NCI-H446 (cell line): ENCODE results near the gene ILKAP.
"Not testable (repeated sequence)": the region's sequence is repeated elsewhere in the genome, so short reads cannot be mapped to it uniquely, and the experiment has no call there.

ENCODE experiments used
- DNase-seq, 2 experiments: peaks; one replicate each; lab custom pipeline; 2025; lab: John Stamatoyannopoulos, UW

Gene ILKAP

DNA sequence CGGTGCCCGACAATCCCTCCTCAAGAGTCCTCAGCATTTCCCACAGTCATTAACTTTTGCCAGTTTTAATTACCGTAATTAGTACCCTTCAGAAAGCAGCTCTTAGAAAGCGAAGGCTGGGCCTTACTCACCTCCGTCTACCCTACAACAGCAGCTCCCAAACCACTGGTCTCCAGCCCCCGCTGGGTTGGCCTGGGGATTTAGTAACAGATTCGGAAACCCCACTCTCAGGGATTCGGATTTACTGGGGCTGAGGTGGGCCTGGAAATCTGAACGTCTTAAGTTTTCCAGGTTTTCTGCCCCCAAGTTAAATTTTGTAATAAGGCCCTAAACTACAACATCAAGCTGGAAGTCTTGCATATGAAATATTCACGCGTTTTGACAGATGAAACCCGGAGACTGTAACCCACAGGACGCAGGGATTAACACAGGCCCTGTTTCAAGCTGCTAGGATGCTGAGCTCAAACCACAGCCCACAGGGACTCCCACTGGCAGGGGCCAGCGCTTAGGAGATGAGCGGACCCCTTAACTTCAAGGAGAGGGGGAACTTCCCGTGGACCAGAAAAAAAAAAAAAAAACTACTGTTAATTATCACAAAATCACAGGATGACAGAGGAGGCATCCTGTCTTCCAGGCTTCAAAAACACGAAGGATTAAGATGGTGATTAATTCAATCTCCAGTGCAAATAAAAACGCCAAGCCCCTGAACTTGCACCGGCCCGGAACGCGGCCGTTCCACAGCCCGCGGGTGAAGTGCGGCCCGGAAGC lies 985 bp downstream of the ILKAP start:
- no peak for DNase-seq

DNA sequence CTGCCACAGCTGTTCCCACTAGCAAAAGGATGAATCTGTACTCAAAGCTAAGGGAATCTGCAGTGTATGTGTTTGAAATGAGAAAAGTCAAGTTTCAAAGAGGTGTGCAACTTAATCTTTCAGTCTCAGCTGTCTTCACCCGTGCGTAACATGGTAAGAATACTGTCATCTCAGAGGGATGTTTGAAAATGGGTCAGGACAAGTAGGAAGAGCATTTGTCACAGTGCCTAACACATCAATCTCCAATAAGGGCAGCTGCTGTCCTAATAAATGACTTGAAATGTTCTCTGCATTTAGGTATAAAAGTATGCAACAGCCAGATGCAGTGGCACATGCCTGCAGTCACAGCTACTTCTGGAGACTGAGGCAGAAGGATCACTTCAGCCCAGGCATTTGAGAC lies 13.1 kb downstream of the ILKAP start:
- no peak for DNase-seq

DNA sequence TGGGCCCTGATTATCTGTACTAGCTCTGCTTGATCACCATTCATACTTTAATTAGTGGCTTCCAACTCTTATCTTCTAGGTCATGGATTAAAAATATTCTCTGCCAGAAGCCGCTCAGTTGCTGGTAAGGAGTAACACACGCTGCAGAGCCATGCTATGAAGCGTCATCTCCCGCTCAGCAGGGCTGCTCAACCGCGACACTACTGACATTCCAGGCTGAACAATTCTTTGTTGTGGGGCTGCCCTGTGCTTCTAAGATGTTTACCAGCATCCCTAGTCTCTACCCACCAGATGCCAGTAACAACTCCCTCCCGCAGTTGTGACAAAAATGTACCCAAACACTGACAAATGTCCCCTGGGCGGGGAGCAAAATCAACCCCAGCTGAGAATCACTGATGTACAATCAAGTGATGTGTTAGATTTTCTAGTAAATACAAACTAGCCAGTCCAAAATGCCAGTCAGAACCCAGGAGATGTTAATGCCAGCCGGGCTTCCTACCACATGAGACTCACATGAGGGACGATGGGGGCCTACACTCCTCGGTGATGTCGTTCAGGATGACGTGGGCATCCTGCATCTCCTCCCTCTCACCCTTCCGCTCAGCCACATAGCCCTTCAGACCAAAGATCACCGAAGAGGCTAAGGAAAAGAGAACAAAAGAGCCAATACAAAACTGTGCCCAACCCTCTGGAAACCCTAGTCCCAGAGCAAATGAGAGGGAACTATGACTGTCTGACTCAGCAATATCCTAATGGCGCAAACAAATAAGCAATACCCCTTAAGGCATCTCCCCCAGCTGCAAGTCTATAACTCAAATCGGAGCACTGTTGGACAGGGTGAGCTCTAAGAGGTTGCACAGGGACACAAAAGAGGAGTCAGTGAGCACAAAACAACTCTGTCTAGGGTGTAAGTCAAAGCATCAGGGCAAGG lies 15.6 kb downstream of the ILKAP start:
- no peak for DNase-seq

DNA sequence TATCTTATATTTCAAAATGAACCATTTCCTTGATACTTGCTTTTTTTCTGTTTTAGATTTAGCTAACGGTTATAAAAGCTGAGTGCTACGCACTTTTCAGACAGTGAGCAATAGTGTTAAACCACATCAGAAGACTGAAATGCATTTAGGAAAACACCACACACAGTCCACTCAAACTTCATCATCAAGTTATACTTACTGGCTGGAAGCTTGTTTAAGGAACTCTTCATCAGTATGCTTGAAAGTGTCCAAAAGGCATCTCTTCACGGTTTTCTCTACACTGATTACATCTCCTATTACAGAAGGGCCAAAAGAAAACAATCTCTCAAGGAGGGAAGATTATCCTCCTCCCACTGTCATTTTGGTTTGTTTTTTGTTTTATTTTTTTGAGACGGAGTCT lies 19.7 kb downstream of the ILKAP start:
- DNase-seq: no peak

DNA sequence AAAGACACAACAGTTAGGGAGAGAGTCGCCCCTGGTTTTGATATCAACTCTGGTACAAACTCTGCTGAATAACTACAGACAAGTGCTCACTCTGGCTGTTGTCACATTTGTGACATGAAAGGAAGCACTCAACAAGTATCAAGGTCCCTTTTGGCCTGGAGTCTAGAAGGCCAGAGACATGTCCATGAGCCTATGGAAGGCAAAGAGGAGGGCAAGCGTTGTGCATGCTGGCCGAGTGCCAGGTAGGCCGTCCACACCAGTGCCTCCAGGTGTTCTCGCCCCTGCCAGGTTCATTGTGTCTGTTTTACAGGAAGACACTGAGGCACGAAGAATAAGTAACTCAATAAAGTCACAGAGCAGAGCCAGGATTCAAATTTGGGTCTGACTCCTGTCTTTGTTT lies 21.1 kb downstream of the ILKAP start:
- DNase-seq: no peak

DNA sequence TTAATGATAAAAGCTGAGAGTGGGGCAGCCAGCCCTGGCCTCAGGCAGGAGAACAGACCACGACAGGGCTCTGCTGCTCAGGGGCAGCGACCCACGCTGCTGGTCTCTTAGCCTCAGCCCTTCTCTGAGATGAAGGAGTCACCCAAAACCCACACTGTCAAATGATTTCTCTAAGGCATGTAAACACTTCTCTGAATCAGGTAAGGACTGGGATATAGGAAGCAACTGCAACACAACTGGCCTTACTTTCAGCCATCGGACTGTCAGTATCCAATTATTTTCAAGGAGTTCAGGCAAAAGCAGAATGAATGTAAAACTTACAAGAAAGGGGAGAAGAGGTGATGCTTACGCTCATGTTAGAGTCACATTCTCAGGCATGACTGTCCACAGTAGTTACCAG lies 22.9 kb downstream of the ILKAP start:
- no peak for DNase-seq

DNA sequence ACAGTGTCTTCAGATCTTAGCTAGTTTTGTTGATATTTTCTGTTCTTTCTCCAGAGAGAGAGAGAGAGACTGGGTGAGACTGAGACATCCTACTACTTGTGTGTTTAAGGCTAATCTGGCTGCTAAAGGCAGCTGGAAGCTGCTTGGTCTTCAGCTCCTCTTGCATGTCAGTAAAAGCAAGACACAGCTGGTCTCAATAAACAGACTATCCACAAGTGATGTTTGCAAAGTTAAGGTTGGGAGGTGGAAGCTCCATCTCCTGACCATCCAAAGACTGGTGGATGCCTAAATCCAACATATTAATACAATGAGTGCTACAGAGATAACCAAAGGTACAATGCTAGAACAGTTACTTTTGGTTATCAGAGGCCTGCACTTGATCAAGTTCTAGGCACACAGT lies 26.9 kb downstream of the ILKAP start:
- no peak for DNase-seq

DNA sequence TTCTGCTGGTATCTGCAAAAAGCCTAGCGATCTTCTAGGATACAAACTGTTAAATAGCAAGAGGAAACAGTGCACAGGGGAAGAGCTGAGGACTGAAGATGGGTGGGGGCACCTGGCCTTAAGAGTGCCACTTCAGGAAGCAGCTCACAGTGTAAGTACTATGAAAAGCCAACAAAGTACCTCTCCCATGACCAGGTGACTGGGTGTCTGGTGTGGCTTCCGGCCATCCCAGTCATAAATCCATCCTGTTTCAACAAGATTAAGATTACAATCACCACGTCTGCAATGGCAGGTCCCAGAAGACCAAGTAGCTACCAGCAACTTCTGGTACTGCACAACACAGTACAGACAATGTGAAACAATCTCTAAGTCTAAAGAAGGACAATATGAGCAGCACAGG lies 28.8 kb downstream of the ILKAP start:
- DNase-seq: no peak

DNA sequence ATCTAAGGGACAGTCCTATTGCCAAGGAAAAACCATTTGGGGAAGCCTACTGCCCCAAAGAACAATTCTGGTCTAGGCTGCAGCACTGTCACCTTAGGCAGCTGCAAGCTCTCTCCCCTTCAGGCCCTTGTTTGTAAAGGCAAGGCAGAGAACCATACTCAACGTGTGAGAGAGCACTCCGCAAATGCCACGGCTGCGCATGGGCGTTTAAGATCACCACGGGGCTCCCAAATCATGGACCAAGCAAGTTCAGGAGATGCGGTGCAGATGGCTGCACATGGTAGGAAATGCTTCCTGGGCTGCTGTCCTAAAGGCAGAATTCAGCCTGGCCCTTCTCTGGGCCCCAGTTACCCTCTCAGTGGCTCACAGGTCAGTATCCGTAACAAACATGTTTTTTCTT lies 29.2 kb downstream of the ILKAP start:
- DNase-seq: no peak

DNA sequence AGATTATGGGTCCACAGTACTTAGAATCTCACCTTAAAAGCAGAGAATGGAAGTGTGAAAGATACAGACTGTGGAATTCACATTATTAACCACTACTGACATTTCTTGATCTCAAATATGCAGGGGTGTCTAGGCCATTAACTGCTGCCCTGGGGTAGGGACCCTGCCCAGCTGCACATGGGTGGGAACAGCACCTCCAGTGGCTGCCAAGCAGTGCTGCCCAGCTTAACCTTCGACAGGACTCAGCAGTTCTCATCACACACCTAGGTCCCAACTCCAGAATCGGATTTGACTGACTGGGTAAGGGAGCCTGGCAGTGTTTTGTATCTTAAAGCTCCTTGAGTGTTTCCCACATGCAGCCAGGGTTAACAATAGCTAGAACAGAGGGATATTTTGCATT lies 29.8 kb downstream of the ILKAP start:
- DNase-seq: no peak

DNA sequence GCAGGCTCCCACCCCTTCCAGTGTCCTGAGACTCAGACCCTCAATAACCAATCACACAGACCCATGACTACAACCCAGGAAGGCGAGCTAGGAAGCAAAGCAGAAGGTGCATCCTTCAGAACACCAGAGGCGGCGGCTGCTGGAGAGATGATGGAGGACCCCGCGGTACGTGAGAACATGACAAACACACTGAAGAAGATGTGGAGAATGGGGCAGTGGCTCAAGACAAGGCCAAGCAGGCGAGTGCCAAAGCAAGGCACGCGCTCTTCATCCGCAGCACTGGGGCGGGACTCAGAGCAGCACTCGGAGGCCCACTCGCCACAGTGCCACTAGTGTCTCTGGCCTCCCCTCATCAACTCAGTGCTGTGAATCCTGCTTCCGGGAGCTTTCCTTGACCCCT lies 31.1 kb downstream of the ILKAP start:
- no peak for DNase-seq

DNA sequence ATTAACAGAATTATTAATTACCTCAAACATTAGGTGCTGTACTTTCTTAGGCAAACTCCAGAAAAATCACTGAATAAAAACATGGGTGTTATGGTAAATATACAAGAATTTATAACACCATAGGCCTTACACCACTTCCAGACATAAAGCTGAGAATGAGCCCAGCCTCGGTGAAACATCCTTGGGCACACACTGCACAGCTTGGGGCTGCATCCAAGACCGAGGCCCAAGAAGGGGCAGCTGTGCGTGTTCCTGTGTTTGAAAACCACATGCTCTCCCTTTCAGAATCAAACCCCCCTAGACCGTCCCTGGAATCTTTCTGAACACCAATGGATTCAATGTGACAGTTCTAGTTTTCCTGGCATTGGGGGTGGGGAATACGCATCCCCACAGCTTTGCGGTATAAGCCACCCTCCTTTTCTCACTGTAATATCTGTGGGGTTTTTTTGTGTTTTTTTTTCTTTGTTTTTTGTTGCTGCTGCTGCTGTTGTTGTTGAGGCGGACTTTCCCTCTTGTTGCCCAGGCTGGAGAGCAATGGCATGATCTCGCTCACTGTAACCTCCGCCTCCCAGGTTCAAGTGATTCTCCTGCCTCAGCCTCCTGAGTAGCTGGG lies 31.8 kb downstream of the ILKAP start:
- DNase-seq: no peak

DNA sequence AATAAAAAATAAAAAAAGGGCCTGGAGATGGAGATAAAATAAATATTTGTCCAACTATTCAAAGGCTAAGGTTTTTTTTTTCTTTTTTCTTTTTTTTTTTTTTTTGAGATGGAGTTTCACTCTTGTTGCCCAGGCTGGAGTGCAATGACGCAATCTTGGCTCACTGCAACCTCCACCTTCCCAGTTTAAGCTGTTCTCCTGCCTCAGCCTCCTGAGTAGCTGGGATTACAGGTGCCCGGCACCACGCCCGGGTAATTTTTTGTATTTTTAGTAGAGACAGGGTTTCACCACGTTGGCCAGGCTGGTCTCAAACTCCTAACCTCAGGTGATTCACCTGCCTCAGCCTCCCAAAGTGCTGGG lies 32.4 kb downstream of the ILKAP start:
- not testable (repeated sequence) for DNase-seq

DNA sequence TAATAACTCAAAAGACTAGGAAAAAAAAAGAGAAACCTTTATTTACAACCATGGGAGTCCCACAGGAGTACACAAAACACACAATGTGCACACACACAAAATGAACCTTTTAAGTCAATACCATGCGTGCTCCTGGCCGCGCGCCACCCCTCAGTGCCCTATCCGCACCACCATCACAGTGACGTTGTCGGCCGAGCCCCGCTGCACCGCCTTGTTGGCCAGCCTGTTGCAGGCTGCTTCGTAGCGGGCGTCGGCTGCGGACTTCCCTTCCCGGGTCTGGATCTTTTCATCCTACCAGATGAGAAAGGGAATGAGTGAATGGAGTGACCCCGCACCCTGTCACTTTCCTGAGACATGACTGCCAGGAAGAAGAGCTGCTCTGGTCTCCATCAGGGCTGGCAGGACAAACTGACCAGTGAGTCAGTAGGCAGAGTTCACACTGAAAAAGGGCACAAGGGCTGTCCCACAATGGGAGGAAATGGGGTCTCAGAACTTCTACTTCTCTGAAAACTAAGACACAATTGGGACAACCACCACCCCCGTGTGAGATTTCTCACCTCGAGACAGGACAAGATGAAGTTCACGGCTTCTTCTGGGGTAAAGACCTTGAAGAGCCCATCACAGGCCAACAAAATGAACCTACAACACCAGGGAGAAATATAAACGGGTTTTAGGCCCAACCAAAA lies 33.0 kb downstream of the ILKAP start:
- no peak for DNase-seq

DNA sequence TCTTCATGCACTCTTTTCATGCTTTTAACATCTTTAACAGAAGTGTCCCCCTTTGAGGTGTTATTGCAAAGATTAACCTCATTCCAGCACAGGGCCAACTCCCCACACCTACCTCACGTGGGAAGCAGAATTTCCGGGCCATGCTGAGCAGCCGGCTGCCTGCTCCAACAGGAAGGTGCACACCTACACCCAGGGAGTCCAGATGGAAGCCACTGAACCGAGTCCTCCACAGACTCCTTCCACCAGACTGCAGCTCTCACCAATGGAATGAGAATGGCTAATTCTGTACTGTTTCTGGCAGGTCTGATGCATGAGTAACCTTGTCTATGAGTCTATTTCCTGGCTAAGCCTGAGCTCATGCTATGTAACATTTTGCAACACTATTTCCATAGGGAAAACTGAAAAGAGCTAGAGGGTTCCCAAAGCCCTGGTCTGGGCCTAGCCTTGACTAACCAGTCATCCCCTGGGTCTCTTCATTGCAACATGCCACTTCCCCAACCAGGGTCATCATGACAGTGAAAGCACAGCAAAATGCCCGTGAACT lies 33.7 kb downstream of the ILKAP start:
- DNase-seq: no peak

DNA sequence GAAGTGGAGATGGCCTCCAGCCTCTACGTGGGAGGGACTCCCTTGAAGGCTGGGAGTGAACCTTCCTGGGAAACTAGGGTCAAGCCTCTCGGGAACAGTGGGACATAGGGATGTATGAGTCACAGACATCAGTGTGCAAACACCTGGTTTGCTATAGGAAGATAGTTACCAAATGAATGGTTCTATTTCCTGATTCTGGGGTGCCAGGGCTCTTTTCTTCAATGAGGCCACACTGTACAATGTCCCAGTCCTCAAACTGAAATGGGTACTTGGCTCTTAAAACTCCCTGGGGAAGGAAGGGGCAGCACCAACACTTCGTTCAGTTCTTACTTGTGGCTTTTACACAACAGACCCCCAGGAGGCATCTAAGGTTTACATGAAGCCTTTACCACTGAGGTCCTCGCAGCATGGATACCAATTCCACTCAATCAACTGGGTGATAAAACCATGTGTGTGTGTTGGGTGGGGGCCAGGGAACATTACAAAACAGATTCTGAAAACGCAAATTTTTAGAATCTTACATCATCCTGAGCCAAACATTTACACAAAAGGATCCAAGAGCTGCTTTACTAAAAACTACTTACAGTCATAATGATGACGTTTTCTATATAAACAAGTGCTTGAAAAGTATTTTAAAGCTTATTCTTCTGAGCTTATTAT lies 34.3 kb downstream of the ILKAP start:
- no peak for DNase-seq

DNA sequence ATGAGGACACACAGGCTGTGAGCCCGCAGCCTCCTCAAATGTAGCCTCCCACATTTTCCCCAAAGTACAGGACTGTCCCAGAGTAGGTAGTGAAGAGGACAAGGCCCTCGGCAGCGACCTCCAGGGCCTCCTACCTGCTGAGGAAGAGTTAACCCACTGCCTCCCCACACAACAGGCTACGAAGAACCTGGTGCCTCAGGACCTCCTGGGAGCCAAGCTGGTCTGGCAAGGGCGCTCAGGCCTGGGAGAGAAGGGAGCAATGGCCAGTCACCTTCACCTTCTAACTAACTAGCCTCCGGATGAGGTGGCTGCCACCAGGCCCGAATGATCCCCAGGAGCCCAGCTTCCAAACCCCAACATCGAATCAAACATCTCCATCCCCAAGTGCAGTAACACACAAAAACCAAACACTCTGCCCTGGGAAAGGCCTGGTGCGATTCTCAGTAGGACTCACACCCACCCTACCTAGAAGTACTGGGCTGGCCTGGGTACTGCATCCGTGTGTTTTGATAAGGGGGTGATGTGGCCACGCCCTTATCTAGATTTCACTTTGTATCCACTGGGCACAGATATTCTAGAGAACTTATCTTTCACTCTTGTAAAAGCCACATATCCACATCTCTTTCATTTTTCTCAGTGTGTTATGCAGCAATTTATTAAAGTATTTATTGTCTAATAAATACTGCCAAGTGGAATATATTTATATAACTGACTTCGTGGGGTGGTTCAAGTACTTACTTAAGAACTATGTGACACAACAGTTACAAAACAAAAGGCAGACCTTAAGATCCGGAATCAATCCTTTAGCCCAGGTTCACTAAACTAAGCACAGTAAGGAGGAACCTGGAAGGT lies 35.1 kb downstream of the ILKAP start:
- no peak for DNase-seq

DNA sequence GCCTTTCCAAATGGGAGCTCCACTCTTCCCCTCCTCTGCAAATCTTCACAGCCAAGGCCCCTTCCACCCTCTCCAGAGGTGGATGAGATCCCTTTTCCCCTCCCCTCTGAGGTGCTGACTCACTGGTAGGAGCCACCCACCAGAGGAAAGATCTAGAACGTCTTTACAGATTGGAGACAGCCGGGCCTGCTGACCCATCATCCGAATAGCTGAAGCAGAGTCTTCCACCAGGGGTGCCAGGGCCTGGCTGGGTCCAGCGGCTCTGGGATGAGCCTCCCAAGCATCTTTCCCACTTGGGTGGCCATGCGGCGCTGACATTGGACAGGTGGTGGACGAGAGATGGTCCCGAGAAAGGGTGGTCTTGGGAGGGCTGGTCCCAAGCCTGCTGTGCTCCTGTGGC lies 35.7 kb downstream of the ILKAP start:
- no peak for DNase-seq

DNA sequence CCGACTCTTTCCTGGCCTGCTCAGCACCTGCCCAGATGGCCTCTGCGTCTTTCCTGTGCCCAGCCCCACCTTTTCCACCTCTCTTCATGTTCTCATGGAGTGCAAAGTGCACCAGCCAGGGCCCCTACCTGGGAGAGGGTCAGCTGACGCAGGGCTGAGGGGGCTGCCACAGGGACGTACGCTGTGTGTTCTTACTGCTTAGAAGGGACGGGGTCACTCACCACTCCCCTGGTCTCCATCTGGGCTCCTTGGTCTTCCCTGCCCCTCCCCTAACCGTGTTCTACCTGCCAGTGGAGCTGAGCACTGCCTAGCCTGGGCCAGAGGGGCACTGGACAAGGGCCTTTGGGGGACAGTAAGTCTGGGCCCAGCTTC lies 36.2 kb downstream of the ILKAP start:
- no peak for DNase-seq
